SHP77 (cell line): Measurements from ENCODE around the gene ALOXE3.

ENCODE experiments used
- DNase-seq, 2 experiments: peaks; one replicate each; lab custom pipeline; 2025; lab: John Stamatoyannopoulos, UW

Gene ALOXE3

GRCh38 chr17:8153957-8154607 is 35.8 kb upstream of the ALOXE3 start:
- DNase-seq, result peak; percentile 93 to 94

DNA sequence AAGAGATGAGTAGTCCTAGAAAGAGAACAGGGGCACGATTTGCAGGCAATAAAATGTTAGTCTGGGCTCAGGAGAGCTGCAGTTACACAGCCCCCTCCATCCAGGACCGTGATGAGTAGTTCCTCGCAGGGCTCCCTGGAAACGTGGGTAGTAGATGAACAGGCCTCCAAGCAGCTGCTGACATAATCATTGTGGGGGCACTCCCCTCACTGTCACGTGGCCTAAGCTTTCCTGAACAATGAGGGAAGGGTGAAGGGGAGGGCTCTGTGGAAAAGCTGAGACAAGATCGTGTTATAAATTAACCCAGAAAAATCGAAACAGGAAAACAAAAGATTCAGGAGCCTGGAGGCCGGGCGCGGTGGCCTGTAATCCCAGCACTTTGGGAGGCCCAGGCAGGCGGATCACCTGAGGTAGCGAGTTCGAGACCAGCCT is 35.2 kb upstream of the ALOXE3 start:
- DNase-seq, result peak in 1 of 2 experiments; percentile 38

DNA sequence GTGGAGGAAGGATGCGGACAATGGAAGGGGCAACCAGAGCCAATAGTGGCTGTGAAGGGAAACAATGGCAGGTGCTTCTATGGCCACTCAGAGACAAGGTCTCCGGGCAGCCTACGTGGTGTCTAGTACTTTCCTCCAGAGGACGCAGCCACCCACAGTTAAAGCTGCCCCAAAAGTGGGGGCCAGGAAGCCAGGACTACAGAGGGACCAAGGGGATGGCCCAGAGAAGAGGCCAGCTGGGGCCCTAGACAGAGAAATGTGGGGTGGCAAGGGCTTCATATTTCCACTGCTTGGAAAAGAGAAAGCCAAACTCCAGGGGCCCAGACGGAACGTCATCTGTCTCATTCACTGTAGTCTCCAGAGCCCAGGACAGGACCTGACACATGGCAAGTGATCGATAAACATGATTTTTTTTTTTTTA is 34.7 kb upstream of the ALOXE3 start:
- no peak for DNase-seq

GRCh38 chr17:8152112-8152775 is 33.9 kb upstream of the ALOXE3 start, which contains the start of gene PER1:
Gene PER1 (minus strand): TSS chr17:8152404. CDS start chr17:8150706, 1,698 bp downstream.
- DNase-seq, result peak; percentile 99

- DNase-seq, result peak in 1 of 2 experiments; percentile 34
These were observed 33.4 kb upstream of the ALOXE3 start for GRCh38 chr17:8151641-8152111.

- DNase-seq, result peak; percentile 85 to 90
These were observed 32.9 kb upstream of the ALOXE3 start for GRCh38 chr17:8151120-8151640.

- no peak for DNase-seq
These were observed 32.1 kb upstream of the ALOXE3 start for GRCh38 chr17:8150194-8151119.

GRCh38 chr17:8149419-8150193 is 31.3 kb upstream of the ALOXE3 start:
- no peak for DNase-seq

DNA sequence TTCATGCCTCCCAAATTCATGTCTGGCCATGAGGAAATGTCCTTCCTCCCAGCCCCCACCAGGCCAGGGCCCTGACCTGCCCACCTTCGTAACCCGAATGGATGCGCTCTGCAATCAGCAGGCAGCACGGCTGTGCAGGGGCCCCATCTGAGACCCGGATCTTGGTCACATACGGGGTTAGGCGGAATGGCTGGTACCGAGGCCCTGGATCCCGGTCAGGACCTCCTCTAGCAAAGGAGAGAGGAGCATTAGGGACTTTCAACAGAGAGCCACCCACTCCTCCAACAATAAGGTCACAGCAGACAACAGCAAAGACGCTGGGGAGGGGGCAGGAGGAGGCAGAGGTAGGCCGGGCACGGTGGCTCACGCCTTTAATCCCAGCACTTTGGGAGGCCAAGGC is 30.2 kb upstream of the ALOXE3 start:
- no peak for DNase-seq

GRCh38 chr17:8147805-8148404 is 29.6 kb upstream of the ALOXE3 start:
- DNase-seq, result no peak

GRCh38 chr17:8147141-8147804 is 29.0 kb upstream of the ALOXE3 start:
- no peak for DNase-seq

GRCh38 chr17:8146381-8147140 is 28.2 kb upstream of the ALOXE3 start:
- DNase-seq, result no peak

DNA sequence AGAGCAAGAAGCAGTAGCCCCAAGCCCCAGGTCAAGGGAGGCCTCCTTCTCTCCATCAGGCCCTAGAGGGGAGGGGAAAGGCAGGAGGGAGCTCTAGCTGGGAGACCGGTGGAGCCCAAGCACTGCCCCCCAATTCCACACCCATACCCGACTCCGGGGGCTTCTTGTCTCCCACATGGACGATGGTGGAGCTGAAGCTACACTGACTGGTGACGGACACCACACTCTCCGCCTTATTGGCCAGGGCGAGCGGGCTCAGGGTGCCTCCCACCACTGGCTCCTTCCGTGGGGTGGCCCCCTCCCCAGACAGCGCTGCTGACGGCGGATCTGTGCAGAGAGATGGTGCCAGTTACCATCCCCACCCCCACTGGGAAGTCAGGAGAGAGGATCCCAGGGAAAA is 27.5 kb upstream of the ALOXE3 start:
- no peak for DNase-seq

- DNase-seq, result no peak
These were observed 26.3 kb upstream of the ALOXE3 start for GRCh38 chr17:8144401-8145231.

DNA sequence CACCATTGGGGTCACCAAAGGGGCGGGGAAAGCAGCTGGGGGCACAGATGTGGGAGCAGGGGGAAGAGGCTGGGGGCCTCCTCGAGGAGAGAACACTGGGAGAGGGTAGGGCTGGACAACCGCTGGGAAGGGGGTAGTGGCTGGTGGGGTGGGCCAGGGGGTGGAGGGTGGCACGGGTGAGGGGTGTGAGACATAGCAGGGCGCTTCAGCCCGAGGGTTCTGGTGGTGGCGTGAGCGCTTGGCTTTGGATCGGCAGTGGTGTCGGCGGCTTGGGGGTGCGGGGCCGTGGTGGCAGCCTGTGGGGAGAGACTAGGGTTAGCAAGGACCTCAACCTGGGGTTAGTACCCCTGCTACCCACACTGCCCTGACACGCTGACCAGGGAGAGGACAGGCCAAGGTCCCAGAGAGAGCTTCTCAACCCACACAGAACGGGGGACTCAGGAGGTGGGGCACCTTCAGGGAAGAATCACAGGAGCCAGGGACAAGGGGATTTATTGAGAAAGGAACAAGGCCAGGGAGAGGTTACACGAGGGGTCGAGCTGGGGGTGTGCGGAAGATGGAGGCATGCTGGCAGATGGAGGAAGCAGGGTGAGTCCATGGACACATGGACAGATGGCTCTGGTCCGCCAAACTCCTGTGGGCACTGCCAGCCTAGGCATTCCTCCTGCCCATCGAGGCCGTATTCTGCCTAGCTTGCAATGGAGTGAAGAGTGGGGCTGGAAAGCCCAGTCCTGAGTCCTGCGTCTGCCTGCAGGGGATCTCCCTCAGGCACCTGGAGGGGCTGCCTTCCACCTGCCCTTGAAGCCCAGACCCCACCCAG is 25.5 kb upstream of the ALOXE3 start:
- DNase-seq, result no peak

- DNase-seq, result no peak
These were observed 24.7 kb upstream of the ALOXE3 start for GRCh38 chr17:8142887-8143580.
